Naive thymus-derived CD4-positive, alpha-beta T cell (primary cell): ENCODE data around the gene FBLN5. TPM values are rescaled to one million over a fixed set of nuclear protein-coding genes. Genes with fewer than 3 reads are reported as not detected.

ENCODE experiments used
- ATAC-seq: fragments of 150-1000 bp; cut with Tn5 transposase; 2 replicates; pipeline ENCODE4 v1.10.0; 2021; ENCODE audit warnings: mild to moderate bottlenecking, moderate library complexity
- CTCF ChIA-PET: fragments of 350-600 bp; sonication (Branson Sonifier 250); formaldehyde crosslinking; loops from one replicate; lab custom pipeline; 2021; ENCODE audit warnings: antibody characterized with exemption; lab: Charles Lee
- POLR2A ChIA-PET: fragments of 350-600 bp; sonication (Branson Sonifier 250); formaldehyde crosslinking; loops from one replicate; lab custom pipeline; 2021; ENCODE audit warnings: antibody characterized with exemption, inconsistent platforms; lab: Charles Lee
- DNase-seq, 9 donors: peaks; one replicate each; pipeline versions ENCODE4 v3.0.0 to v3.0.0-alpha.2; 2020 to 2022; ENCODE audit warnings: mixed read lengths in 1 of 9
- H3K27ac ChIP-seq: one replicate; pipeline ENCODE4 v1.7.0; 2013; ENCODE audit warnings: mild to moderate bottlenecking, low read depth, low read length, moderate library complexity
- H3K27me3 ChIP-seq, 2 donors: one replicate each; pipeline ENCODE4 v1.7.0; 2013; ENCODE audit warnings: low read length in 2 of 2, mild to moderate bottlenecking in 2 of 2, moderate library complexity in 2 of 2; ENCODE audit not compliant: control insufficient read depth in 2 of 2, insufficient read depth in 2 of 2
- H3K36me3 ChIP-seq, 3 experiments: 1 replicate in 2 of 3; 2 replicates in 1 of 3; pipeline ENCODE4 v1.7.0; 2013; ENCODE audit warnings: low read length in 3 of 3, mild to moderate bottlenecking in 3 of 3, moderate library complexity in 1 of 3; ENCODE audit not compliant: insufficient read depth in 3 of 3, control insufficient read depth in 2 of 3
- H3K4me1 ChIP-seq, 2 donors: one replicate each; pipeline ENCODE4 v1.7.0; 2013; ENCODE audit warnings: low read length in 2 of 2, mild to moderate bottlenecking in 2 of 2, moderate library complexity in 1 of 2; ENCODE audit not compliant: control insufficient read depth in 2 of 2, insufficient read depth in 2 of 2
- H3K4me3 ChIP-seq: 2 replicates; pipeline ENCODE4 v1.7.0; 2013; ENCODE audit warnings: mild to moderate bottlenecking, low read length
- H3K9me3 ChIP-seq, 3 experiments: 1 replicate in 2 of 3; 2 replicates in 1 of 3; pipeline ENCODE4 v1.7.0; 2013; ENCODE audit warnings: low read length in 3 of 3; ENCODE audit not compliant: control insufficient read depth in 2 of 3
- H3K27ac Mint-ChIP-seq, 9 donors: one replicate each; pipeline ENCODE4 v1.8.0; 2020 to 2022; ENCODE audit warnings: mixed read lengths in 9 of 9, mild to moderate bottlenecking in 8 of 9, moderate library complexity in 5 of 9, inconsistent platforms in 2 of 9
- H3K27me3 Mint-ChIP-seq, 5 donors: one replicate each; pipeline ENCODE4 v1.8.0; 2021 to 2022; ENCODE audit warnings: mixed read lengths in 5 of 5, mild to moderate bottlenecking in 1 of 5
- H3K36me3 Mint-ChIP-seq, 5 donors: one replicate each; pipeline ENCODE4 v1.8.0; 2020 to 2022; ENCODE audit warnings: mixed read lengths in 5 of 5, mild to moderate bottlenecking in 3 of 5, inconsistent platforms in 1 of 5
- H3K4me1 Mint-ChIP-seq, 7 donors: one replicate each; pipeline ENCODE4 v1.8.0; 2020 to 2022; ENCODE audit warnings: mixed read lengths in 7 of 7, mild to moderate bottlenecking in 3 of 7, inconsistent platforms in 1 of 7
- H3K4me3 Mint-ChIP-seq, 10 donors: one replicate each; pipeline ENCODE4 v1.8.0; 2020 to 2022; ENCODE audit warnings: mild to moderate bottlenecking in 10 of 10, mixed read lengths in 10 of 10, moderate library complexity in 6 of 10, inconsistent platforms in 2 of 10
- H3K9me3 Mint-ChIP-seq, 11 donors: one replicate each; pipeline ENCODE4 v1.8.0; 2020 to 2022; ENCODE audit warnings: mixed read lengths in 11 of 11, mild to moderate bottlenecking in 4 of 11, inconsistent platforms in 1 of 11, moderate library complexity in 1 of 11
- intact Hi-C, 2 donors: fragments of 100-400 bp; cut with micrococcal nuclease; formaldehyde crosslinking; loops; one replicate each; pipeline ENCODE4 v1.15.1; 2023
- polyA plus RNA-seq, 2 donors: library from polyadenylated mRNA; unstranded; fragments of 300-500 nt; fragmentation: Illumina TruSeq; gene quantifications; one replicate each; pipeline ENCODE4 v1.2.3, GENCODE V29; 2021
- total RNA-seq, 6 experiments: library from RNA in 5 of 6; stranded (reverse) in 5 of 6; gene quantifications; 1 replicate in 5 of 6; 2 replicates in 1 of 6; pipeline ENCODE4 v1.2.3 and lab custom pipeline; 2021 to 2026

Gene FBLN5
- total and polyA plus RNA-seq, 7 experiments from 2014 or later = 2.9 to 53.3 (median 10.7) TPM

GRCh38 chr14:91885839-91886238, 61.7 kb downstream of the FBLN5 start:
- DNase-seq (no peak), ATAC-seq (no peak)
- peaks cover 0 to 5% (median 0%) of the 10 kb centered on the region in 11 donors for H3K9me3 Mint-ChIP-seq
- H3K4me3 Mint-ChIP-seq = no peak overlapping the region
- H3K27me3 Mint-ChIP-seq = no peaks in the 10 kb centered on the region
- POLR2A ChIA-PET = interaction anchor here (1.3 to 5.0 kb wide), 3 partner anchors 12 to 19 kb away, joined by 6 to 47 read pairs (median 6); partner anchors contain the start of gene TC2N
- peak overlapping the region in 6 of 9 donors; percentile 37 to 85 (median 55) for H3K27ac Mint-ChIP-seq
- H3K4me1 Mint-ChIP-seq = peaks cover 29 to 48% (median 37%) of the 10 kb centered on the region in 7 donors
- Histone ChIP-seq H3K9me3 (no peaks in the 10 kb centered on the region), H3K4me1 (peaks cover 23 to 28% of the 10 kb centered on the region in 2 donors), H3K27ac (no peak overlapping the region), H3K4me3 (no peak overlapping the region), H3K36me3 (no peaks in the 10 kb centered on the region), H3K27me3 (no peaks in the 10 kb centered on the region)
- CTCF ChIA-PET = interaction anchor here (0.7 kb wide), 1 partner anchor 886 kb away, joined by 3 read pairs; no protein-coding TSS in a partner anchor
- intact Hi-C loops = no loop called here
- H3K36me3 Mint-ChIP-seq = peaks cover 0 to 5% (median 0%) of the 10 kb centered on the region in 5 donors

GRCh38 chr14:91885113-91885712, 62.3 kb downstream of the FBLN5 start:
- ChIA-PET POLR2A (interaction anchor here (1.0 to 5.0 kb wide), 6 partner anchors 8 to 24 kb away, joined by 3 to 47 read pairs (median 6); partner anchors contain the start of gene TC2N), CTCF (interaction anchor here (0.7 to 1.2 kb wide), 3 partner anchors 10 to 885 kb away, joined by 3 read pairs; no protein-coding TSS in a partner anchor)

GRCh38 chr14:91884664-91885063, 62.8 kb downstream of the FBLN5 start:
- Mint-ChIP-seq H3K9me3 (peaks cover 0 to 5% (median 0%) of the 10 kb centered on the region in 11 donors), H3K4me3 (no peak overlapping the region), H3K36me3 (peaks cover 0 to 6% (median 0%) of the 10 kb centered on the region in 5 donors), H3K27ac (peak overlapping the region in 8 of 9 donors; percentile 10 to 86 (median 60)), H3K4me1 (peaks cover 31 to 48% (median 37%) of the 10 kb centered on the region in 7 donors), H3K27me3 (no peaks in the 10 kb centered on the region)
- ATAC-seq (no peak), DNase-seq (no peak)
- intact Hi-C loops = no loop called here
- Histone ChIP-seq H3K4me3 (no peak overlapping the region), H3K27me3 (no peaks in the 10 kb centered on the region), H3K4me1 (peaks cover 23 to 28% of the 10 kb centered on the region in 2 donors), H3K36me3 (no peaks in the 10 kb centered on the region), H3K27ac (no peak overlapping the region), H3K9me3 (no peaks in the 10 kb centered on the region)
- ChIA-PET POLR2A (interaction anchor here (1.0 to 5.0 kb wide), 6 partner anchors 8 to 23 kb away, joined by 3 to 47 read pairs (median 6); partner anchors contain the start of gene TC2N), CTCF (interaction anchor here (0.7 to 1.2 kb wide), 2 partner anchors 9 to 12 kb away, joined by 3 read pairs; no protein-coding TSS in a partner anchor)

More at GRCh38 chr14:91885113-91885712, 62.3 kb downstream of the FBLN5 start:
- H3K36me3 ChIP-seq = no peaks in the 10 kb centered on the region
- peaks cover 23 to 28% of the 10 kb centered on the region in 2 donors for H3K4me1 ChIP-seq
- Mint-ChIP-seq H3K4me1 (peaks cover 30 to 48% (median 37%) of the 10 kb centered on the region in 7 donors), H3K27me3 (no peaks in the 10 kb centered on the region), H3K9me3 (peaks cover 0 to 5% (median 0%) of the 10 kb centered on the region in 11 donors), H3K27ac (peak overlapping the region in 7 of 9 donors; percentile 5 to 86 (median 69)), H3K36me3 (peaks cover 0 to 4% (median 0%) of the 10 kb centered on the region in 5 donors), H3K4me3 (no peak overlapping the region)
- ATAC-seq (no peak), DNase-seq (no peak)
- H3K27me3 ChIP-seq = no peaks in the 10 kb centered on the region
- no peak overlapping the region for H3K4me3 ChIP-seq
- no peaks in the 10 kb centered on the region for H3K9me3 ChIP-seq
- no peak overlapping the region for H3K27ac ChIP-seq
- intact Hi-C loops = no loop called here

- no peak overlapping the region for H3K27ac ChIP-seq
- Mint-ChIP-seq H3K9me3 (peaks cover 0 to 5% (median 0%) of the 10 kb centered on the region in 11 donors), H3K4me3 (no peak overlapping the region), H3K4me1 (peaks cover 33 to 48% (median 38%) of the 10 kb centered on the region in 7 donors), H3K27ac (peak overlapping the region in 6 of 9 donors; percentile 12 to 75 (median 42)), H3K27me3 (no peaks in the 10 kb centered on the region), H3K36me3 (peaks cover 0 to 6% (median 0%) of the 10 kb centered on the region in 5 donors)
- H3K4me1 ChIP-seq = peaks cover 19 to 21% of the 10 kb centered on the region in 2 donors
- intact Hi-C loops = no loop called here
- ATAC-seq (no peak), DNase-seq (no peak)
- CTCF ChIA-PET = interaction anchor here (0.6 to 1.0 kb wide), 2 partner anchors 20 to 28 kb away, joined by 3 to 4 read pairs; no protein-coding TSS in a partner anchor
- POLR2A ChIA-PET = interaction anchor here (1.3 to 5.3 kb wide), 5 partner anchors 9 to 22 kb away, joined by 4 to 71 read pairs (median 6); partner anchors contain the start of gene TC2N
- H3K27me3 ChIP-seq = no peaks in the 10 kb centered on the region
- H3K36me3 ChIP-seq = no peaks in the 10 kb centered on the region
- no peaks in the 10 kb centered on the region for H3K9me3 ChIP-seq
- H3K4me3 ChIP-seq = no peak overlapping the region
Observed at GRCh38 chr14:91883753-91884152, 63.7 kb downstream of the FBLN5 start.

- H3K36me3 Mint-ChIP-seq = peaks cover 0 to 9% (median 0%) of the 10 kb centered on the region in 5 donors
- intact Hi-C loops = no loop called here
- H3K4me3 ChIP-seq = no peak overlapping the region
- no peaks in the 10 kb centered on the region for H3K36me3 ChIP-seq
- peak overlapping the region in 5 of 9 donors; percentile 12 to 72 (median 40) for H3K27ac Mint-ChIP-seq
- H3K9me3 ChIP-seq = no peaks in the 10 kb centered on the region
- ChIA-PET CTCF (interaction anchor here (0.6 to 1.6 kb wide), 6 partner anchors 9 to 29 kb away, joined by 3 to 8 read pairs (median 4); no protein-coding TSS in a partner anchor), POLR2A (interaction anchor here (0.9 to 5.3 kb wide), 7 partner anchors 9 to 29 kb away, joined by 3 to 71 read pairs (median 7); partner anchors contain the start of gene TC2N)
- H3K4me1 ChIP-seq = peaks cover 19 to 21% of the 10 kb centered on the region in 2 donors
- no peak for DNase-seq
- no peaks in the 10 kb centered on the region for H3K27me3 ChIP-seq
- H3K4me3 Mint-ChIP-seq = no peak overlapping the region
- H3K27ac ChIP-seq = no peak overlapping the region
- ATAC-seq = no peak
- H3K27me3 Mint-ChIP-seq = no peaks in the 10 kb centered on the region
- H3K4me1 Mint-ChIP-seq = peaks cover 36 to 53% (median 44%) of the 10 kb centered on the region in 7 donors
- H3K9me3 Mint-ChIP-seq = peaks cover 0 to 5% (median 0%) of the 10 kb centered on the region in 11 donors
Observed at GRCh38 chr14:91882776-91883175, 64.7 kb downstream of the FBLN5 start.

- ATAC-seq = no peak
- no peak for DNase-seq
- H3K4me3 ChIP-seq = no peak overlapping the region
- H3K27ac Mint-ChIP-seq = peak overlapping the region in 6 of 9 donors; percentile 13 to 72 (median 58)
- ChIA-PET POLR2A (interaction anchor here (0.9 to 5.3 kb wide), 7 partner anchors 9 to 28 kb away, joined by 3 to 71 read pairs (median 7); partner anchors contain the start of gene TC2N), CTCF (interaction anchor here (1.3 to 1.6 kb wide), 3 partner anchors 8 to 10 kb away, joined by 3 to 8 read pairs (median 4); no protein-coding TSS in a partner anchor)
- intact Hi-C loops = no loop called here
- peaks cover 19 to 25% of the 10 kb centered on the region in 2 donors for H3K4me1 ChIP-seq
- no peaks in the 10 kb centered on the region for H3K27me3 ChIP-seq
- H3K36me3 ChIP-seq = no peaks in the 10 kb centered on the region
- peaks cover 0 to 9% (median 0%) of the 10 kb centered on the region in 5 donors for H3K36me3 Mint-ChIP-seq
- H3K27me3 Mint-ChIP-seq = no peaks in the 10 kb centered on the region
- no peaks in the 10 kb centered on the region for H3K9me3 ChIP-seq
- H3K4me1 Mint-ChIP-seq = peaks cover 40 to 58% (median 48%) of the 10 kb centered on the region in 7 donors
- H3K4me3 Mint-ChIP-seq = no peak overlapping the region
- H3K27ac ChIP-seq = no peak overlapping the region
- peaks cover 0 to 5% (median 0%) of the 10 kb centered on the region in 11 donors for H3K9me3 Mint-ChIP-seq
Observed at GRCh38 chr14:91882369-91882768, 65.1 kb downstream of the FBLN5 start.
